Endothelial cell of hepatic sinusoid (primary cell): Measurements from ENCODE around the gene NUDT3.
"Not testable (repeated sequence)": the region's sequence is repeated elsewhere in the genome, so short reads cannot be mapped to it uniquely, and the experiment has no call there.

Source experiments
- in situ Hi-C: cut with HindIII; loops from 2 replicates; pipeline ENCODE4 v1.10.0; 2017; ENCODE audit warnings: low sequenced_read_pairs

NUDT3 gene

GRCh38 chr6:34324738-34325444, 67.6 kb downstream of the NUDT3 start:
- in situ Hi-C loops = no loop called here

- in situ Hi-C loops = not testable (repeated sequence)
Measured at GRCh38 chr6:34324221-34324620, 68.2 kb downstream of the NUDT3 start.

GRCh38 chr6:34323300-34323699, 69.2 kb downstream of the NUDT3 start:
- in situ Hi-C loops = no loop called here

- in situ Hi-C loops = no loop called here
Measured at GRCh38 chr6:34322732-34323131, 69.7 kb downstream of the NUDT3 start.

GRCh38 chr6:34321821-34322220, 70.6 kb downstream of the NUDT3 start:
- in situ Hi-C loops = no loop called here

- in situ Hi-C loops = no loop called here
Measured at GRCh38 chr6:34319471-34319885, 73.0 kb downstream of the NUDT3 start.

- in situ Hi-C loops = no loop called here
Measured at GRCh38 chr6:34318499-34319470, 73.7 kb downstream of the NUDT3 start.

- in situ Hi-C loops = no loop called here
Measured at GRCh38 chr6:34317882-34318498, 74.5 kb downstream of the NUDT3 start.

GRCh38 chr6:34317172-34317477, 75.3 kb downstream of the NUDT3 start:
- in situ Hi-C loops = no loop called here

- in situ Hi-C loops = no loop called here
Measured at GRCh38 chr6:34316431-34317171, 75.9 kb downstream of the NUDT3 start.

GRCh38 chr6:34315780-34316179, 76.7 kb downstream of the NUDT3 start:
- in situ Hi-C loops = no loop called here

- in situ Hi-C loops = no loop called here
Measured at GRCh38 chr6:34315256-34315655, 77.2 kb downstream of the NUDT3 start.

- in situ Hi-C loops = no loop called here
Measured at GRCh38 chr6:34312259-34312658, 80.2 kb downstream of the NUDT3 start.

GRCh38 chr6:34310817-34311216, 81.7 kb downstream of the NUDT3 start:
- in situ Hi-C loops = no loop called here

GRCh38 chr6:34308483-34308882, 84.0 kb downstream of the NUDT3 start:
- in situ Hi-C loops = no loop called here

- in situ Hi-C loops = no loop called here
Measured at GRCh38 chr6:34305982-34306708, 86.3 kb downstream of the NUDT3 start.

GRCh38 chr6:34305497-34305896, 87.0 kb downstream of the NUDT3 start:
- in situ Hi-C loops = no loop called here

GRCh38 chr6:34304164-34304563, 88.3 kb downstream of the NUDT3 start:
- in situ Hi-C loops = no loop called here

GRCh38 chr6:34302929-34303328, 89.5 kb downstream of the NUDT3 start:
- in situ Hi-C loops = no loop called here

- in situ Hi-C loops = no loop called here
Measured at GRCh38 chr6:34301408-34301807, 91.1 kb downstream of the NUDT3 start.
